OCI-LY1 (cell line): ENCODE data around the gene TRIO.

Experiments
- CTCF ChIP-seq: fragments of 200-600 bp; sonication (generic), shearing (Covaris generic); IDR thresholded peaks from 2 replicates; pipeline ENCODE4 v1.5.1; 2017; ENCODE audit warnings: mild to moderate bottlenecking, antibody characterized with exemption, low read length, moderate library complexity, mixed read lengths
- EZH2 ChIP-seq: fragments of 200-600 bp; sonication (generic), shearing (Covaris generic); IDR thresholded peaks from 2 replicates; pipeline ENCODE4 v1.8.0; 2017; ENCODE audit warnings: borderline replicate concordance, mixed run types, mild to moderate bottlenecking, antibody characterized with exemption, low read length, moderate library complexity, mixed read lengths

GRCh38 chr5:14144586-14145434 lies 1.7 kb downstream of the TRIO start:
- no peak for TF ChIP-seq CTCF
- no peak for TF ChIP-seq EZH2
